ENCODE measurements around the gene SLTM. TPM values are rescaled to one million over a fixed set of nuclear protein-coding genes. Genes with fewer than 3 reads are reported as not detected.
A peak's percentile ranks its signal among the peaks of the same experiment; 100 is the strongest.

SLTM gene
- total RNA-seq, 2 experiments from 2014 or later: 183 to 189 TPM

DNA sequence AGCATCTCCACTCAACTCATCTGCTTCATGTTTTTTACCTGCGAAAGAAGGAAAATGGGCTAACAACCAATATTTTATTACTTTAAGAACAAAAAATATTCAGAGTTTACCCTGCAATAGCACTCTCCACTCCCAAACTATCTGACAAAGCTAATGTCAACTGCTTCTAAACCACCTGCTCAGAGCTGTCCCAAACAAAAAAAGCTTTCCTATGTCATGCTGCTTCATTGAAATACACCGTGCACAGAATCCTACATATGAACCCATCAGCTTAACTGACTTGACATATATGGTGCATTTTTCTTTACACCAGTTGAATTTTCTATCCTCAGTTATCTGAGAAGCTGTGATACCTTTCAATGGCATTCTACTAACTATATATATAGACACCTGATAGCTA, 16.5 kb downstream of the SLTM start:
- Histone ChIP-seq H3K4me1 (ENCODE audit: insufficient read depth, low read length) (peaks cover 6% of the 10 kb centered on the region), H3K4me3 (ENCODE audit: low read length) (no peak overlapping the region), H3K9me3 (ENCODE audit: control insufficient read depth in 1 of 2, insufficient read depth in 1 of 2, low read length in 2 of 2) (no peaks in the 10 kb centered on the region), H3K27ac (ENCODE audit: low read depth in 1 of 2, low read length in 2 of 2) (no peak overlapping the region), H3K36me3 (ENCODE audit: insufficient read depth, low read length) (peaks cover 54% of the 10 kb centered on the region), H3K27me3 (ENCODE audit: control insufficient read depth in 1 of 2, insufficient read depth in 2 of 2, low read length in 2 of 2) (no peaks in the 10 kb centered on the region)
- no peak for DNase-seq
- no peaks in the 10 kb centered on the region for H3K27me3 Mint-ChIP-seq
- ATAC-seq (ENCODE audit: poor library complexity): no peak
- intact Hi-C loops (cut with DNase I, micrococcal nuclease): no loop called here
- no peak for TF ChIP-seq CTCF (IDR thresholded peaks at IDR 0.05)
- ChIA-PET POLR2A (interaction anchor here (1.6 kb wide), 1 partner anchor 9 kb away, joined by 5 read pairs; no protein-coding TSS in a partner anchor), CTCF (interaction anchor here (0.9 to 1.0 kb wide), 2 partner anchors 19 to 40 kb away, joined by 3 read pairs; no protein-coding TSS in a partner anchor)
- no peak overlapping the region for H3K4me3 Mint-ChIP-seq
- peaks cover 30% of the 10 kb centered on the region for H3K4me1 Mint-ChIP-seq (ENCODE audit: low read depth)
- H3K27ac Mint-ChIP-seq: no peak overlapping the region
- no peaks in the 10 kb centered on the region for H3K9me3 Mint-ChIP-seq
- peaks cover 69% of the 10 kb centered on the region for H3K36me3 Mint-ChIP-seq (ENCODE audit: low read depth)

- peaks cover 56% of the 10 kb centered on the region for H3K4me1 Mint-ChIP-seq (ENCODE audit: low read depth)
- intact Hi-C loops (cut with DNase I, micrococcal nuclease): no loop called here
- ChIA-PET CTCF (interaction anchor here (0.7 kb wide), 1 partner anchor 242 kb away, joined by 4 read pairs; no protein-coding TSS in a partner anchor), POLR2A (no interaction called here)
- H3K36me3 ChIP-seq (ENCODE audit: insufficient read depth, low read length): peaks cover 51% of the 10 kb centered on the region
- no peaks in the 10 kb centered on the region for H3K27me3 Mint-ChIP-seq
- no peaks in the 10 kb centered on the region for H3K27me3 ChIP-seq (ENCODE audit: control insufficient read depth in 1 of 2, insufficient read depth in 2 of 2, low read length in 2 of 2)
- no peak for TF ChIP-seq CTCF (IDR thresholded peaks at IDR 0.05)
- no peak overlapping the region for H3K4me3 Mint-ChIP-seq
- ATAC-seq (ENCODE audit: poor library complexity): no peak
- H3K9me3 Mint-ChIP-seq: no peaks in the 10 kb centered on the region
- DNase-seq: no peak
- peak overlapping the region; percentile 34 for H3K27ac Mint-ChIP-seq
- no peak overlapping the region for H3K4me3 ChIP-seq (ENCODE audit: low read length)
- peaks cover 95% of the 10 kb centered on the region for H3K36me3 Mint-ChIP-seq (ENCODE audit: low read depth)
- peaks cover 7% of the 10 kb centered on the region for H3K4me1 ChIP-seq (ENCODE audit: insufficient read depth, low read length)
- no peaks in the 10 kb centered on the region for H3K9me3 ChIP-seq (ENCODE audit: control insufficient read depth in 1 of 2, insufficient read depth in 1 of 2, low read length in 2 of 2)
- no peak overlapping the region for H3K27ac ChIP-seq (ENCODE audit: low read depth in 1 of 2, low read length in 2 of 2)
Measured at GRCh38 chr15:58910456-58910855, 23.0 kb downstream of the SLTM start.

- H3K4me3 Mint-ChIP-seq: no peak overlapping the region
- no peak overlapping the region for H3K27ac ChIP-seq (ENCODE audit: low read depth in 1 of 2, low read length in 2 of 2)
- POLR2A ChIA-PET: interaction anchor here (0.7 kb wide), 1 partner anchor 19 kb away, joined by 3 read pairs; no protein-coding TSS in a partner anchor
- DNase-seq (no peak), ATAC-seq (ENCODE audit: poor library complexity) (no peak)
- peaks cover 54% of the 10 kb centered on the region for H3K4me1 Mint-ChIP-seq (ENCODE audit: low read depth)
- peak overlapping the region; percentile 34 for H3K27ac Mint-ChIP-seq
- H3K9me3 Mint-ChIP-seq: no peaks in the 10 kb centered on the region
- H3K27me3 ChIP-seq (ENCODE audit: control insufficient read depth in 1 of 2, insufficient read depth in 2 of 2, low read length in 2 of 2): no peaks in the 10 kb centered on the region
- CTCF ChIA-PET: interaction anchor here (0.7 kb wide), 1 partner anchor 18 kb away, joined by 3 read pairs; no protein-coding TSS in a partner anchor
- peaks cover 93% of the 10 kb centered on the region for H3K36me3 Mint-ChIP-seq (ENCODE audit: low read depth)
- H3K27me3 Mint-ChIP-seq: no peaks in the 10 kb centered on the region
- H3K4me3 ChIP-seq (ENCODE audit: low read length): no peak overlapping the region
- no peaks in the 10 kb centered on the region for H3K9me3 ChIP-seq (ENCODE audit: control insufficient read depth in 1 of 2, insufficient read depth in 1 of 2, low read length in 2 of 2)
- H3K36me3 ChIP-seq (ENCODE audit: insufficient read depth, low read length): peaks cover 47% of the 10 kb centered on the region
- TF ChIP-seq CTCF (IDR thresholded peaks at IDR 0.05): no peak
- H3K4me1 ChIP-seq (ENCODE audit: insufficient read depth, low read length): peaks cover 7% of the 10 kb centered on the region
- intact Hi-C loops (cut with DNase I, micrococcal nuclease): no loop called here
Measured at GRCh38 chr15:58909616-58910015, 23.9 kb downstream of the SLTM start.

Data from CD4-positive, alpha-beta T cell (primary cell).